ENCODE measurements around the gene PGLYRP2. TPM values are rescaled to one million over a fixed set of nuclear protein-coding genes. Genes with fewer than 3 reads are reported as not detected.

PGLYRP2 gene
- total RNA-seq, 2 donors from 2014 or later = not detected

DNA sequence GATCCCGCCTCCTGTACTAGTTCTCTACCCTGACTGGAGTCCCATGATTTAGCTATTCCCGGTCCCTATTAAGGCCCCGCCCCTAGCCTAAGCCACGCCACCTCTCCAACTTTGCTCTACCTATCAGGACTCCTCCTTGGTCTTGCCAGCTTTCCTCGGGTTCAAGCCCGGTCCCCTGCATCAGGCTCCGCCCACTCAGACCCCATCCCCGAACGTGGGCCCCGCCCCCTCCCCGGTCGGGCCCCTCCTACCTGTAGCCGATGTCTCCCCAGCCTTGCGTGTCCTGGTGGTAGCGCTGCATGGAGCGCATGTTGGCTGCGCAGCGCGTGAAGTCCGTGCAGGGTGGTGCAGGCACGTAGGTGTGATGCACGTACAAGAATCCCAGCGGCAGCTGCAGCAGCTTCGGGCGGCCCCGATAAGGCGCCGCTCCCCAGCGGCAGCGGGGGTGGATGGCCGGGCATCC, 7.6 kb downstream of the PGLYRP2 start:
- peaks cover 42% of the 10 kb centered on the region for H3K9me3 Mint-ChIP-seq
- peaks cover 55% of the 10 kb centered on the region for H3K27me3 Mint-ChIP-seq (ENCODE audit: insufficient read depth)

DNA sequence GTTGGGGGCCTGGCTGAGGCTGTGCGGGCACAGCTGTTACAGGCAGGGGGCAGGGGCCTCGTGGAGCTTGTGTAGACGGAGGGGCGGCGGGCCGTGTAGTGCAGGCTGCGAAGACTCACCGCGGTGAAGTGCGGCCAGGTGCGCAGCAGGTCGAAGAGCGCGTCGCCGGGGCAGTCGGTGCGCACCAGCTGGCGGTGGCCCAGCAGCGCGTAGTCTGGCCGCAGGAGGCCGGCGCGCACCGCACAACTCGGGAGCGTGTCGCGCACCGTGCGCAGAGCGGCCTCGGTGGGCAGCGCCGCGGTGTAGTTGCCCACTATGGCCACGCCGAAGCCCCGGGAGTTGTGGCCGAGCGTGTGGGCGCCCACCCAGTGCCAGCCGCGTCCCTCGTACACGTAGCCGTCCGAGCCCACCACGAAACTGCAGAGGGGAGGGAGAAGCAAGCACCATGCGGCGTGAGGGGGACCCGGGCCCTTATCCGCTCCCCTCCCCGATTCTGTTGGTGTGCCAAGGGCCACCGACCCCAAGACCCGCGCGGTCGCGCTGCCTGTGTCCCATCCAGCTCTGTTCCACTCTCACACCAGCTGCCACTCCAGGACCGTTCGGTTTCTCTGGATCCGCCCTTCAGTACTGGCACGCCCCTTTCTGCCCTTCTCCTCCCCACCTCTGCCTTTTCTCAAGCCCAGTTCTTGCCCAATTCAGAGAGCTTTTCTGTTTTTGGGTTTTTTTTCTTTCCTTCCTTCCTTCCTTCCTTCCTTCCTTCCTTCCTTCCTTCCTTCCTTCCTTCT, 9.6 kb downstream of the PGLYRP2 start:
- WGBS, 2 experiments (ENCODE audit: insufficient coverage in 1 of 2, insufficient read length in 1 of 2) = 51 to 54% methylated on average over 14 to 65 of the region's 65 CpGs
- Histone ChIP-seq H3K9ac (ENCODE audit: extremely low read depth, low read length, poor library complexity, severe bottlenecking) (no peak overlapping the region), H3K27me3 (ENCODE audit: control insufficient read depth, insufficient read depth, low read length, poor library complexity, severe bottlenecking) (peaks cover 28% of the 10 kb centered on the region), H3K36me3 (ENCODE audit: control insufficient read depth, insufficient read depth, low read length) (no peaks in the 10 kb centered on the region), H3K4me3 (ENCODE audit: low read length) (no peak overlapping the region), H3K4me1 (ENCODE audit: control insufficient read depth, insufficient read depth, low read length) (no peaks in the 10 kb centered on the region), H3K27ac (ENCODE audit: low read depth, low read length) (no peak overlapping the region), H3K9me3 (ENCODE audit: control insufficient read depth, low read length) (peaks cover 8% of the 10 kb centered on the region)
- TF ChIP-seq, protein P1, sequence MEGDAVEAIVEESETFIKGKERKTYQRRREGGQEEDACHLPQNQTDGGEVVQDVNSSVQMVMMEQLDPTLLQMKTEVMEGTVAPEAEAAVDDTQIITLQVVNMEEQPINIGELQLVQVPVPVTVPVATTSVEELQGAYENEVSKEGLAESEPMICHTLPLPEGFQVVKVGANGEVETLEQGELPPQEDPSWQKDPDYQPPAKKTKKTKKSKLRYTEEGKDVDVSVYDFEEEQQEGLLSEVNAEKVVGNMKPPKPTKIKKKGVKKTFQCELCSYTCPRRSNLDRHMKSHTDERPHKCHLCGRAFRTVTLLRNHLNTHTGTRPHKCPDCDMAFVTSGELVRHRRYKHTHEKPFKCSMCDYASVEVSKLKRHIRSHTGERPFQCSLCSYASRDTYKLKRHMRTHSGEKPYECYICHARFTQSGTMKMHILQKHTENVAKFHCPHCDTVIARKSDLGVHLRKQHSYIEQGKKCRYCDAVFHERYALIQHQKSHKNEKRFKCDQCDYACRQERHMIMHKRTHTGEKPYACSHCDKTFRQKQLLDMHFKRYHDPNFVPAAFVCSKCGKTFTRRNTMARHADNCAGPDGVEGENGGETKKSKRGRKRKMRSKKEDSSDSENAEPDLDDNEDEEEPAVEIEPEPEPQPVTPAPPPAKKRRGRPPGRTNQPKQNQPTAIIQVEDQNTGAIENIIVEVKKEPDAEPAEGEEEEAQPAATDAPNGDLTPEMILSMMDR (conservative IDR thresholded peaks at IDR 0.05) = no peak
- Mint-ChIP-seq H3K4me3 (peak overlapping the region; percentile 24), H3K9me3 (peaks cover 25% of the 10 kb centered on the region), H3K36me3 (ENCODE audit: low read depth) (no peaks in the 10 kb centered on the region), H3K27me3 (ENCODE audit: insufficient read depth) (peaks cover 64% of the 10 kb centered on the region), H3K27ac (no peak overlapping the region), H3K4me1 (no peaks in the 10 kb centered on the region)
- DNase-seq = peak; percentile 75

More for the DNA sequence above, 7.6 kb downstream of the PGLYRP2 start:
- no peak overlapping the region for H3K4me3 Mint-ChIP-seq
- Histone ChIP-seq H3K27me3 (ENCODE audit: control insufficient read depth, insufficient read depth, low read length, poor library complexity, severe bottlenecking) (peaks cover 28% of the 10 kb centered on the region), H3K9ac (ENCODE audit: extremely low read depth, low read length, poor library complexity, severe bottlenecking) (no peak overlapping the region), H3K4me1 (ENCODE audit: control insufficient read depth, insufficient read depth, low read length) (no peaks in the 10 kb centered on the region), H3K9me3 (ENCODE audit: control insufficient read depth, low read length) (peaks cover 8% of the 10 kb centered on the region), H3K27ac (ENCODE audit: low read depth, low read length) (no peak overlapping the region), H3K36me3 (ENCODE audit: control insufficient read depth, insufficient read depth, low read length) (no peaks in the 10 kb centered on the region), H3K4me3 (ENCODE audit: low read length) (no peak overlapping the region)
- TF ChIP-seq, protein P1 (conservative IDR thresholded peaks at IDR 0.05) = no peak
- no peaks in the 10 kb centered on the region for H3K36me3 Mint-ChIP-seq (ENCODE audit: low read depth)
- H3K4me1 Mint-ChIP-seq = no peaks in the 10 kb centered on the region
- DNase-seq = peak; percentile 82
- 90% methylated on average over 22 to 31 of the region's 31 CpGs for WGBS, 2 experiments (ENCODE audit: insufficient coverage in 1 of 2, insufficient read length in 1 of 2)
- H3K27ac Mint-ChIP-seq = no peak overlapping the region

- H3K27me3 ChIP-seq (ENCODE audit: control insufficient read depth, insufficient read depth, low read length, poor library complexity, severe bottlenecking) = peaks cover 28% of the 10 kb centered on the region
- no peak overlapping the region for H3K9ac ChIP-seq (ENCODE audit: extremely low read depth, low read length, poor library complexity, severe bottlenecking)
- Mint-ChIP-seq H3K4me3 (peak overlapping the region; percentile 24), H3K27ac (no peak overlapping the region), H3K36me3 (ENCODE audit: low read depth) (no peaks in the 10 kb centered on the region), H3K4me1 (no peaks in the 10 kb centered on the region), H3K27me3 (ENCODE audit: insufficient read depth) (peaks cover 68% of the 10 kb centered on the region), H3K9me3 (peaks cover 20% of the 10 kb centered on the region)
- H3K36me3 ChIP-seq (ENCODE audit: control insufficient read depth, insufficient read depth, low read length) = no peaks in the 10 kb centered on the region
- H3K27ac ChIP-seq (ENCODE audit: low read depth, low read length) = no peak overlapping the region
- 77 to 85% methylated on average over 7 to 12 of the region's 12 CpGs for WGBS, 2 experiments (ENCODE audit: insufficient coverage in 1 of 2, insufficient read length in 1 of 2)
- no peak overlapping the region for H3K4me3 ChIP-seq (ENCODE audit: low read length)
- DNase-seq = no peak
- peaks cover 8% of the 10 kb centered on the region for H3K9me3 ChIP-seq (ENCODE audit: control insufficient read depth, low read length)
- TF ChIP-seq, protein P1 (conservative IDR thresholded peaks at IDR 0.05) = no peak
- no peaks in the 10 kb centered on the region for H3K4me1 ChIP-seq (ENCODE audit: control insufficient read depth, insufficient read depth, low read length)
Observed at GRCh38 chr19:15468675-15469512, 10.4 kb downstream of the PGLYRP2 start.
